A549 (cell line): ENCODE measurements around the gene NECTIN1. TPM values are rescaled to one million over a fixed set of nuclear protein-coding genes. Genes with fewer than 3 reads are reported as not detected.

Experiments
- ATAC-seq, 2 experiments: fragments of 200-7000 bp in 1 of 2; fragments of >200 bp in 1 of 2; cut with Nextera tagmentation in 1 of 2; cut with Tn5 transposase in 1 of 2; 3 replicates each; pipeline versions ENCODE4 v1.8.0 to v1.9.1; 2018 to 2020; ENCODE audit warnings: mild to moderate bottlenecking in 1 of 2, moderate library complexity in 1 of 2
- CTCF ChIA-PET: fragments of 300-600 bp; sonication (Branson Sonifier 250); formaldehyde crosslinking; extraction: SDS; loops from one replicate; lab custom pipeline; 2021; ENCODE audit warnings: antibody characterized with exemption, inconsistent platforms; lab: Yijun Ruan, JAX
- POLR2A ChIA-PET: fragments of 350-600 bp; formaldehyde crosslinking; extraction: SDS; loops from one replicate; lab custom pipeline; 2021; ENCODE audit warnings: antibody characterized with exemption, inconsistent platforms; lab: Yijun Ruan, JAX
- DNase-seq, 2 experiments: peaks; one replicate each; pipeline versions ENCODE4 v3.0.0 to v3.0.0-alpha.2; 2011 to 2016; ENCODE audit warnings: low read depth in 1 of 2, low spot score in 1 of 2
- FAIRE-seq: peaks from 2 replicates; lab custom pipeline; 2011; peaks lifted over from hg19 to GRCh38; lab: Jason Lieb, UNC
- H3K27ac ChIP-seq, 2 experiments: fragments of >200 bp; sonication (Bioruptor Twin); formaldehyde crosslinking; 3 replicates each; pipeline ENCODE4 v1.5.1; 2016 to 2017
- H3K4me1 ChIP-seq: fragments of >200 bp; sonication (Bioruptor Twin); formaldehyde crosslinking; 3 replicates; pipeline ENCODE4 v1.6.1; 2016
- H3K4me2 ChIP-seq: fragments of >200 bp; sonication (Bioruptor Twin); formaldehyde crosslinking; 3 replicates; pipeline ENCODE4 v1.6.1; 2016
- H3K4me3 ChIP-seq: fragments of >200 bp; sonication (Bioruptor Twin); formaldehyde crosslinking; 3 replicates; pipeline ENCODE4 v1.5.1; 2016
- H3K9me3 ChIP-seq: fragments of >200 bp; sonication (Bioruptor Twin); formaldehyde crosslinking; 3 replicates; pipeline ENCODE4 v1.6.1; 2016
- CEBPB ChIP-seq, 2 experiments: fragments of >200 bp in 1 of 2; sonication (Bioruptor Twin) in 1 of 2; formaldehyde crosslinking in 1 of 2; IDR thresholded peaks; 2 replicates each; pipeline ENCODE4 v1.6.1; 2012 to 2016
- CHD2 ChIP-seq: fragments of 150-350 bp; IDR thresholded peaks from 2 replicates; pipeline ENCODE4 v1.6.1; 2014; ENCODE audit warnings: low read length; ENCODE audit not compliant: partially characterized antibody
- CTCF ChIP-seq: fragments of >200 bp; sonication (Bioruptor Twin); formaldehyde crosslinking; IDR thresholded peaks from 3 replicates; pipeline ENCODE4 v1.5.1; 2016
- ELK1 ChIP-seq: fragments of 150-350 bp; IDR thresholded peaks from 2 replicates; pipeline ENCODE4 v1.6.1; 2014; ENCODE audit warnings: low read depth, mild to moderate bottlenecking, low read length
- HDAC2 ChIP-seq: fragments of 200-600 bp; sonication (generic); IDR thresholded peaks from 2 replicates; pipeline ENCODE4 v1.6.1; 2016
- HOXA7 ChIP-seq: fragments of 250-450 bp; sonication (Bioruptor Pico); IDR thresholded peaks from 2 replicates; pipeline ENCODE4 v1.5.0; 2020; ENCODE audit warnings: mild to moderate bottlenecking, moderate library complexity
- HOXB5 ChIP-seq: fragments of 250-450 bp; sonication (Bioruptor Pico); IDR thresholded peaks from 2 replicates; pipeline ENCODE4 v1.5.0; 2020; ENCODE audit warnings: mild to moderate bottlenecking, moderate library complexity
- JUN ChIP-seq, 2 experiments: fragments of >200 bp; sonication (Bioruptor Twin); formaldehyde crosslinking; IDR thresholded peaks; 2 replicates in 1 of 2; 3 replicates in 1 of 2; pipeline ENCODE4 v1.6.1; 2016 to 2017
- KDM1A ChIP-seq: fragments of 200-600 bp; sonication (generic); IDR thresholded peaks from 2 replicates; pipeline ENCODE4 v1.6.1; 2016; ENCODE audit warnings: low read depth, mild to moderate bottlenecking
- MAFK ChIP-seq: fragments of 450-650 bp; IDR thresholded peaks from 2 replicates; pipeline ENCODE4 v1.6.1; 2014; ENCODE audit not compliant: partially characterized antibody
- MAX ChIP-seq: IDR thresholded peaks from 2 replicates; pipeline ENCODE4 v1.6.1; 2012
- PHF8 ChIP-seq: fragments of 200-600 bp; sonication (generic); IDR thresholded peaks from 2 replicates; pipeline ENCODE4 v1.6.1; 2016; ENCODE audit warnings: low read depth, mild to moderate bottlenecking, antibody characterized with exemption, moderate library complexity, borderline replicate concordance
- POLR2A ChIP-seq: IDR thresholded peaks from 2 replicates; pipeline ENCODE4 v1.6.1; 2012; ENCODE audit warnings: mild to moderate bottlenecking, low read length
- POLR2AphosphoS2 ChIP-seq: conservative IDR thresholded peaks from 2 replicates; pipeline ENCODE4 v1.6.1; 2012; ENCODE audit warnings: low read length, improper control_type of control experiment, inconsistent platforms
- RAD21 ChIP-seq, 2 experiments: fragments of >200 bp in 1 of 2; sonication (Bioruptor Twin) in 1 of 2; formaldehyde crosslinking in 1 of 2; IDR thresholded peaks in 1 of 2; conservative IDR thresholded peaks in 1 of 2; 2 replicates in 1 of 2; 3 replicates in 1 of 2; pipeline ENCODE4 v1.6.1; 2012 to 2018; ENCODE audit warnings: inconsistent platforms in 1 of 2
- RFX5 ChIP-seq: fragments of 450-650 bp; IDR thresholded peaks from 2 replicates; pipeline ENCODE4 v1.7.1; 2014; ENCODE audit warnings: antibody characterized with exemption, mild to moderate bottlenecking, moderate library complexity
- SREBF2 ChIP-seq: fragments of 450-650 bp; IDR thresholded peaks from 2 replicates; pipeline ENCODE4 v1.6.1; 2014; ENCODE audit warnings: mild to moderate bottlenecking, moderate library complexity
- TFCP2L1 ChIP-seq: fragments of 250-450 bp; sonication (Bioruptor Pico); IDR thresholded peaks from 2 replicates; pipeline ENCODE4 v1.5.0; 2021; ENCODE audit warnings: mild to moderate bottlenecking
- TP53 ChIP-seq: fragments of 250-450 bp; sonication (Bioruptor Pico); IDR thresholded peaks from 2 replicates; pipeline ENCODE4 v1.5.0; 2021; ENCODE audit warnings: mild to moderate bottlenecking, moderate library complexity
- ZFP36 ChIP-seq: fragments of 450-650 bp; IDR thresholded peaks from 2 replicates; pipeline ENCODE4 v1.6.1; 2014; ENCODE audit warnings: borderline replicate concordance; ENCODE audit not compliant: partially characterized antibody
- ZSCAN20 ChIP-seq: fragments of 250-450 bp; sonication (Bioruptor Pico); IDR thresholded peaks from 2 replicates; pipeline ENCODE4 v1.8.0; 2022; ENCODE audit warnings: mild to moderate bottlenecking, moderate library complexity
- WGBS: methylation state at CpG from one replicate; pipeline ENCODE4 v1.1.6; 2017; ENCODE audit errors: missing lambda C conversion rate; 5-methylcytosine and 5-hydroxymethylcytosine counted together
- polyA plus RNA-seq, 4 experiments: library from polyadenylated mRNA; depleted of rRNA in 3 of 4; stranded (reverse); fragments of >200 nt; fragmentation: RNase III in 1 of 4; extraction: RNeasy Plus Mini Kit Qiagen cat#74134 plus additional on column Dnase treatment in 1 of 4; gene quantifications; 2 replicates in 3 of 4; 3 replicates in 1 of 4; pipeline ENCODE4 v1.2.3, GENCODE V29; 2011 to 2017
- TF ChIP-seq, protein P1 (sequence below): IDR thresholded peaks from 2 replicates; pipeline ENCODE4 v1.6.1; 2012
- TF ChIP-seq, protein P2 (sequence below): fragments of 450-650 bp; IDR thresholded peaks from 2 replicates; pipeline ENCODE4 v1.6.1; 2014; ENCODE audit warnings: antibody characterized with exemption

Gene NECTIN1
- polyA plus RNA-seq, 2 of the 4 experiments (the other 2 are of a cell fraction): 2.2 to 5.5 TPM

DNA sequence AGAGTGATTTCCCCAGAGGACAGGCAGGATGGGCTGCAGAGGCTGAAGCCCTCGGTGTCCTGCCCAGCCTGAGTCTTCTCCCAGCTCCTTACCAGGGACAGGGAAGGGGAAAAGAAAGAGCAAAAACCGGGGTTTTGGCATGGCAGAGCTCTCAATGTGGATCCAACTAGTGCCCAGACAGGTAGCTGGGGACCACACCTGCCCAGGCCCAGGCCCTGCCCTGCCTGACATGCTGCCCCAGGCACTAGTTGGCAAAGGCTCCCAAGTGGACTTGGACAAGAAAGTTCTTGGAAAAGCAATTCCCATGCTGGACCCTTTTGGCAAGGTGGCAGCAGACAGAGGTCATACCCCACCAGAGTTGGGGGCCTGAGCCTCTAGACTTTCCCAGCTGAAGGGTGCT, 31.1 kb downstream of the NECTIN1 start:
- H3K4me3 ChIP-seq: no peak overlapping the region
- CTCF ChIA-PET: interaction anchor here (1.2 to 1.6 kb wide), 3 partner anchors 8 to 31 kb away, joined by 3 to 4 read pairs (median 4); partner anchors contain the start of gene NECTIN1
- ATAC-seq: no peak
- no peak overlapping the region for H3K4me2 ChIP-seq
- peaks cover 10% of the 10 kb centered on the region; the same call in 1 of the 3 replicates for H3K4me1 ChIP-seq
- H3K9me3 ChIP-seq: no peaks in the 10 kb centered on the region
- WGBS: no CpG with 5 or more reads among the region's 2 CpGs
- TF ChIP-seq ZFP36 (no peak), POLR2A (no peak), TP53 (no peak), CHD2 (no peak), ELK1 (no peak), JUN (IDR thresholded peaks at IDR 0.05) (no peak)
- TF ChIP-seq, protein P1, sequence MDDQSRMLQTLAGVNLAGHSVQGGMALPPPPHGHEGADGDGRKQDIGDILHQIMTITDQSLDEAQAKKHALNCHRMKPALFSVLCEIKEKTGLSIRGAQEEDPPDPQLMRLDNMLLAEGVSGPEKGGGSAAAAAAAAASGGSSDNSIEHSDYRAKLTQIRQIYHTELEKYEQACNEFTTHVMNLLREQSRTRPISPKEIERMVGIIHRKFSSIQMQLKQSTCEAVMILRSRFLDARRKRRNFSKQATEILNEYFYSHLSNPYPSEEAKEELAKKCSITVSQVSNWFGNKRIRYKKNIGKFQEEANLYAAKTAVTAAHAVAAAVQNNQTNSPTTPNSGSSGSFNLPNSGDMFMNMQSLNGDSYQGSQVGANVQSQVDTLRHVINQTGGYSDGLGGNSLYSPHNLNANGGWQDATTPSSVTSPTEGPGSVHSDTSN: no peak
- TF ChIP-seq, protein P2, sequence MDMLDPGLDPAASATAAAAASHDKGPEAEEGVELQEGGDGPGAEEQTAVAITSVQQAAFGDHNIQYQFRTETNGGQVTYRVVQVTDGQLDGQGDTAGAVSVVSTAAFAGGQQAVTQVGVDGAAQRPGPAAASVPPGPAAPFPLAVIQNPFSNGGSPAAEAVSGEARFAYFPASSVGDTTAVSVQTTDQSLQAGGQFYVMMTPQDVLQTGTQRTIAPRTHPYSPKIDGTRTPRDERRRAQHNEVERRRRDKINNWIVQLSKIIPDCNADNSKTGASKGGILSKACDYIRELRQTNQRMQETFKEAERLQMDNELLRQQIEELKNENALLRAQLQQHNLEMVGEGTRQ: no peak
- TF ChIP-seq, all 56 proteins: peak for 0
- POLR2A ChIA-PET: no interaction called here
- no peak for DNase-seq
- no peak overlapping the region for H3K27ac ChIP-seq
- no peak for FAIRE-seq

- CTCF ChIA-PET: interaction anchor here (1.2 to 1.3 kb wide), 2 partner anchors 13 to 31 kb away, joined by 3 to 4 read pairs; partner anchors contain the start of gene NECTIN1
- FAIRE-seq (no peak), ATAC-seq (no peak), DNase-seq (no peak)
- POLR2A ChIA-PET: no interaction called here
- H3K27ac ChIP-seq: no peak overlapping the region
- peaks cover 10% of the 10 kb centered on the region; the same call in 1 of the 3 replicates for H3K4me1 ChIP-seq
- TF ChIP-seq HOXB5 (no peak), HDAC2 (no peak), POLR2AphosphoS2 (no peak), TFCP2L1 (no peak), SREBF2 (no peak), MAX (no peak), ELK1 (no peak), TP53 (no peak), PHF8 (no peak), HOXA7 (CRISPR knock-in tag) (no peak), MAFK (no peak), ZFP36 (no peak), ZSCAN20 (no peak), KDM1A (no peak), RAD21 (conservative IDR thresholded peaks at IDR 0.05 in 1 of 2, IDR thresholded peaks at IDR 0.05 in 1 of 2) (no peak), CEBPB (IDR thresholded peaks at IDR 0.05) (no peak), RFX5 (no peak), CTCF (no peak), CHD2 (no peak)
- H3K4me3 ChIP-seq: no peak overlapping the region
- 68% methylated on average over 3 of the region's 3 CpGs for WGBS
- no peaks in the 10 kb centered on the region for H3K9me3 ChIP-seq
- H3K4me2 ChIP-seq: no peak overlapping the region
Measured at GRCh38 chr11:119697445-119697844, 31.6 kb downstream of the NECTIN1 start.
